LoVo (cell line): ENCODE measurements around the gene KITLG.
"Not testable (repeated sequence)": the region's sequence is repeated elsewhere in the genome, so short reads cannot be mapped to it uniquely, and the experiment has no call there.

Source experiments
- DNase-seq: peaks from one replicate; pipeline ENCODE4 v3.0.0-alpha.2; 2016; ENCODE audit warnings: low spot score

KITLG gene

DNA sequence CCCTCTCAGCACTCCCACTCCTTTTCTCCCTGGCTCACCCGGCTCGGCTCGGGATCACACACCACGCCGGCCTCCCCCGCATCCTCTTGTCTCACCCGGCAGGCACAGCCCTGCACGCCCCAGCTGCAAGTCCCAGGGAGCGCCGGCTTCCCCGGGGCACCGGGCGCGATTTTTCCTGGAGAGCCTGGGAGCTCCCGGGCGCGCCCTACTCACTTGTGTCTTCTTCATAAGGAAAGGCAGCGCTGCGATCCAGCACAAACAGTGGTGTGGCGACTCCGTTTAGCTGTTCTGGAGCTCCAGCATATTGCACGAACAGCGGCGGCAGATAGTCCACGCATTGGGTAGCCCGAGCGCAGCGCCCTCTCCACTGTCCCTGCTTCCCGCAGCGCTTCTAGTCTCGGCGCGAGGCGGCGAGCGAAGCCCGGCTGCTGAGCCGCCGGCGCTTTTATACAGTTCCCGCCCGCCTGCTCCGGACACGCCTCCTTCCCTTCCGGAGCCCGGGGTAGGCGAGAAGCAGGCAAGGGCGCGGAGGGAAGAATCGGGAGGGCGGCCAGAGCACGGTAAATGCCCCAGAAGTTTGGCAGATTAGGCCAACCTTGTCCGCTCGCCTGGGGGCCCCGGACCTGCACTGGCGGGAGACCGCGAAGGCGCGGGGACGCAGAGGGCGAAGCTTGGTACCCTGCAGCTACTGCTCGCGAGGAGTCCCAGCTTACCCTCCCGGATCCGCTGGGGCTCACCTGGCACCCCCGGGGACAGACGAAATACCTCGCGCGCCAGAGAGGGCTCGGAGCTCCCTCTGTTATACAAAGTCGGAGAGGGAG is at the start of gene KITLG:
KITLG (minus strand) TSS at position 421 of the 821 bp plus-strand sequence; CDS start at position 228, 193 bp downstream.
- peak; percentile 97 for DNase-seq

DNA sequence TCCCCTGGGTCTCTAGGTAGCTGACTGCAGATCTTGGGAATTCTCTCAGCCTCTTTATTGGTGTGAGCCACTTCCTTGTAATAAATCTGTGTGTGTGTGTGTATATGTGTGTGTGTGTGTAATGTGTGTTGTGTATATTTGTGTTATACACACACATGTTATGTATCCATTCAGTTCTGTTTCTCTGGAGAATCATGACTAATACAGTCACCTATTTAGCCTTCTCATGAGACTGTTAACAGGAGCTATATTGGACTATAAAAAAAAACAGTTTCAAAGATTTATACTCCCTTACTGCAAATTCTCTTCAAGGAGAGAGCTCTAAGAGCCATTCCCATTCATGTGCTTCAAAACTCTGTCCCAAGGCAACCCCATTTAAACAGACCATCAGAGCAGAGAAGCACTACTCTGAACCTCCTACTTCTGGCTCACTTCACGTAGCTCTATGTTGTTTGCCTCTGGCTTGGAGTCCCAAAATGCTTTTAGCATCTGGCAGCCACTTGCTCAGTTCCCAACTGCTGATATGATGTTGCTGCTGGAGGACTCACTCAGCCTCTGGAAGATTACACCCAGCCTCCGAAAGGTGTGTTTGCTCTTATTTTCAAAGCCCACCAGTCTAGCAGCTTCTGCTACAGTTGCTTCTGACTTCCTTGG is 48.7 kb upstream of the KITLG start:
- DNase-seq: no peak

- not testable (repeated sequence) for DNase-seq
These were observed 47.8 kb upstream of the KITLG start for GRCh38 chr12:88628035-88628434.

DNA sequence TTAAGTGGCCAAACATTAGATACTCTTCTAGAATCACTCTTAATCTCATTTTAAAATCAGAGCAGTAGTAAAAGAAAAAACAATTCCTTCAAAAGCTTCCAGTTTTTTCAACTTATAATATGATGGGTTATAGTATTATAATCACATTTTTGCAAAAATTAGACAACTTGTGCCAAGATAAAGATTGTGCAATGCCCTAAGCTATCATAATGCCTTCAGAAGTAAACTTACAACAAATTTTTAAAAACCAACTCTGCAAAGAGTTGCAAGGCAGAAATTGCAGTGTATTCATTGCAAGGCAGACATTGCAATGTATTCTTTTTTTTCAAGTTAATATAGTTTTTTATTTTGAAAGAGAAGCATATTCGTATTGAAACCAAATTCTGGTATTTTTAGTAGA is 47.2 kb upstream of the KITLG start:
- no peak for DNase-seq

GRCh38 chr12:88625356-88625755 is 45.1 kb upstream of the KITLG start:
- no peak for DNase-seq

DNA sequence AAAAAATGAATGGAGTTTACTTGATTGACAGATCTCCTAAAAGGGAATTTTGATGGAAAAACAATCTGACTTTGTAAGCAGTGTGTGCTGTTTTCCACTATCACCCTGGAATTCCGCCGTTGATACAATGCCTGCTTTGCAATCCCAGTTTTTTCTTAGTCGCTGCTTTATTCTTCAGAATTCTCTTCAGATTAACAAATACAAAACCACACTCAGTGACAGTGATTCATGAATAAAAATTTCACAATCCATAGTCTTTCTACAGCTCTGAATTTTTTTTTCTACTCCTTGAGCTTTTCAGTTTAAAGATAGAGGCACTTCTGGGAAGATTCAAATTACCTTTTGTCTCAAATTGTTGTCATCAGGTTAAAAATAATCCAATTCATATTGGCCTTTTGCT is 44.6 kb upstream of the KITLG start:
- DNase-seq: no peak

DNA sequence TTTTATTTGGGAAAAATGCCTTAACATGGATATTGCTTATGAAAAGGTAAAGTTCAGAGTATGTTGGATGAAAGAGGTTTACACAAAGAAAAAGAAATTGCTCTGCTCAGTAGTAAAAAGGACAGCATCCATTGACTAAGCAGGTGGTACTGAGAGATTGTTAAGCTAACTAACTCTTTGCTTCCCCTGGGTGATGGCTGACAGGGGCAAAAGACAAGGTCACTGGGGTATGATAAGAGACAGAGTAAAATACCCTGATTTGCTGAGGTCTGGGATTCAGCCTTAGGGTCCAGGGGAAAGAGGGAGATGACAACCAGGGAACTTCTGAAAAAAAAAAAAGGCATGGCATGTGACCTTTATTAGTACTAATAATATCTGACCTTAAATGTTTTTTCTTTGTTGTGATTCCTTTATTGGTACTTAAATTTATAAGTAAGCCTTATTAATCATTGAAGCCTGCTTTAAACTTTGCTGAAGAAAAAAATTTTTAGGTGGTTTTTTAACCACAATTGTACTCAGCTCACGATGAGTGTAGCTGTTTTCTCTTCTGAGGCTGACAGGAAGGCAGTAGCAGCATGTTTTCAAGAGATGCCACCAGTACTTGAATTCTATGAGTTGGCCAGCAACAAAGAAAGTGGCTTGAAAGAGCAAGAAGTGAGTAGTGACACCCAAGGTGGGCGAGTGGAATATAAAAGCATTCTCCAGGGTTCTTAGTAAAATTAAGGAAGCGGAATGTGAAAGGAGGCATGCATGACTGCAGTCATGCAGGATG is 43.7 kb upstream of the KITLG start:
- no peak for DNase-seq

DNA sequence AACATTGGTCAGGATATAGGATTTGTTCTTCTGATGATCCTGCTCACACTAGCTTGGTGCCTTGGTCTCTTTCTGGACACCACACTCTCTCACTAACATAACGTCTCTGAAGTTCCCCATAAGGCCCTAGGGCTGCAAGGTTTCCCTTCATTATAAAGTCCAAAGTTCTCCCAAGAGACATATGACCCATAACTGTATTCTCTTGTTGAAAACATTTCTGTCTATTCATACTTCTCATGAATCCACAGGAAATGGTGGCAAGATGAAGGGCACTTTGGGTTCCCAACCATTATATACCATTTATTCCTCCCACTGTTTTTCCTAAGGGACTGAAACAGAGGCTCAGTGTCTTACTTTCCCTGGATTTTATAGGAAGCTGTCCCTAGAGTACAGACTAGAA is 37.1 kb upstream of the KITLG start:
- no peak for DNase-seq

DNA sequence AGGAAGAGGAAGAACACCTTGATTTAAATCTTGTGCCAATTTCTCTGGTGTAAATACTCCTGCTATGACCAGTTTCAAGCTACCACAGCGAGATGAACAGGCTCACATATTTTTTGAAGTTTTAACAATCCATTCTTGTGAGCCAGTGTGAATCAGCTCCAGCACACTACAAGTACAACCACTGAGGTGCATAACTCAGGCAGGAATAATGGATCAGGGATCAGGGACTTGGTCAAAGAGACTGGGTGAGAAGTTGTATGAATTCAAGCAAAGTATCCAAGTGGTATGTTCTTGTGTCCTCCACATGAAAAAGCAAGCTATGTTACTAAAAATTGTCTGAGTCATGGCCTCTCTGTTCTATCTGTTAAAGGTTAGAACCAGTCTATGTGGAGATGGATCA is 35.2 kb upstream of the KITLG start:
- no peak for DNase-seq

GRCh38 chr12:88604646-88605045 is 24.4 kb upstream of the KITLG start:
- DNase-seq: no peak

DNA sequence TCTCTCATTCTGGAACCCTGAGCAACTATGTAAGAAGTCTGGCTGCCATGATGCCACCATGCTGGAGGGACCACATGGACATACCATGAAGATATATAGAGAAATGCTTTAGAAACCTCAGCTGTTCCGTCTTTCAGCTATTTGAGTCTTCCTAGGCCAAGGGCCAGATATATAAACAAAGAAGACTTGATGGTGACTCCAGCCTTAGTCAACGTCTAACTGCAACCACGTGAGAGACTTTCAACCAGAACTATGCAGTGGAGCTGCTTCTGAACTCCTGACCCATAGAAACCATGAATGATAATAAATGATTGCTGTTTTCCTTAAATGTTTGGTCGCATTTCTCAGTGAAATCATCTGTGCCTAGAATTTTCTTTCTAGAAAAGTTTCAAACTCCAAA is 20.0 kb upstream of the KITLG start:
- DNase-seq: no peak

GRCh38 chr12:88597365-88597764 is 17.1 kb upstream of the KITLG start:
- DNase-seq: no peak

GRCh38 chr12:88595697-88596096 is 15.4 kb upstream of the KITLG start:
- DNase-seq: no peak

DNA sequence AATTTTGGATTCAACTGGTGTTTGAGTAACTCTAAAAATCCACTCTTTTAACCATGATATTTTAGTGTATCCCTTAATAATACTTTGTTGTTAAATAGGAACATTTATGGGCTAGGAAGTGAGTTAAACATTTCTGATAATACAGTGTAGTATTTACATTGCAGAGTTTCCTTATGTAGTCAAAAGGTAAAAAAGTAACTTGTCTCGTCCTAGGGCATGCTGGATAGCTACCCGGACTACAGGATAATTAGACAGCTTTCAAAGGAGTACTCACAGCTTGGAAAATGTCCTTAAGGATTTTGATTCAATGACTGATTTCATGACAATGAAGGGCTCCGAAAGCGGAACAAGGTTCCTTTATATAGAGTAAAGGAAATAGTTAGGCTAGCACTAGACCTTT is 14.5 kb upstream of the KITLG start:
- DNase-seq: no peak

DNA sequence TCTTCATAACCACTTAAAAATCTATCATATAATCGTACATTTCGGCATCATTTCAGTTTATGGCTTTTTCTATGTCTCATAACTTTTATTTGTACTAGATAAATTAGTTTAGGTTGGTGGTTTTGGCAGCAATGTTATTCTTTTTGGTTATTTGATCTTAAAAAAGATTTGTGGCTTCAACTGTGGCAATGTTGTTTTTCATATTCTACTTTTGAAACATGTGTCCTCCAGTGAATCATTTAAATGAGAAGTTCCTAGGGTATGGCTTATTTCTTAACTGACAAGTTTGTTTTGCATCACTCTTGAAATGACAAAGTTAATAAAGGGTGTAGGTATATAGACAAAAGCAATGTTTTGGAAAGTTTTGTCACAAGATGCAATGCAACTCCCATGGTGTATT is 11.1 kb upstream of the KITLG start:
- DNase-seq: no peak

- DNase-seq: no peak
These were observed 10.6 kb upstream of the KITLG start for GRCh38 chr12:88590851-88591250.

DNA sequence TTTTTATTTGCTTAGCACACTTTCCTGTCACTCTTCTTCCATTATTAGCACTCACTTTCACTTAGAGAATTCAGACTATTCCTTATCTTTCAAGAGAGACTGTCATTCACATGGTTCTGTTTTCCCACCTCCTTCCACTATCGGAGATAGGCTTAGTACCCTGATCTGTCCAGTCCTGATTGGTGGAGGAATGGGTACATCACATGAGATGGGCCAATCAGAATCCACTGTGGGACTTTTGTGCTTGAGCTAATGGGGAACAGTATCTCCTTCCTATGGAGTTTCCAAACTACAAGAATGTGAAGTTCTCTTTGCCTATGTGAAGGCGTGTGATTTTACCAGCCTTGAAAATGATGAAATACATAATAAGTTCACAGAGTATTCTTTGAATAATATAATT is 4.8 kb upstream of the KITLG start:
- DNase-seq: no peak

GRCh38 chr12:88579601-88580050 is 645 bp downstream of the KITLG start:
- no peak for DNase-seq

DNA sequence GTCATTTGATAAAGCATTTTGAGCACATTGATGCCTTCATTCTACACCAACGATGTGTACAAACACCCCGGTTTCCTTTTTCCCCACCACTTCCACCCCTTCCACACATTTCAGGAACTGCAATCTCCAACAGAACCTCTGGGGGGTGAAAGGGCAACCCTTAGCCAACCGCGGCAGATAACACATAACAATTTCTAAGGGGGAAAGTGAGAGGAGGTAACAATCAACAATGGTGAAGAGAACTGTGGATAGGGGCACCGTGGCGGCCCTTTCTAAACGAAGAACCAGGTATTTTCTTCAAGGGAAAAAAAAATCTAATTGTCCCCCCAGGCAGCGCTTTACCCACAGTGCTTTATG is 1.1 kb downstream of the KITLG start:
- DNase-seq: peak; percentile 76

GRCh38 chr12:88578276-88579160 is 1.8 kb downstream of the KITLG start:
- DNase-seq: no peak

DNA sequence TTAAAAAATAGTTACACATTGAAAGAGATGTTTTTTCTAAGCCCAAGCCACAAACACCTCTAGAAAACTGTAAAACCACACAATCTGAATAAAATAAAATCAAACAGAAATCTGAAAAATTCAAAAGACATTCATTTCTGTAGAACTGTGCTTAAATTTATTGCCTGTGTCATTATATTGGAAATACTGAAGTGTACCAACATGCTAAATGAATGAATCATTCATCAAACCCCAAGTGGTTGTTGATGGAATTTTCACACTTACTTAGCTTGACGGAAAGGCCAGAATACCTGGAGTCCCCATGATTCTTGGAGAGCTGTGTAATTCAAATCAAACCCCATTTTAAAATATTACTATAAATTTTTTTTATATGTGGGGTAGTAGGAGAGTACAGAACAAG is 2.7 kb downstream of the KITLG start:
- peak; percentile 74 for DNase-seq

DNA sequence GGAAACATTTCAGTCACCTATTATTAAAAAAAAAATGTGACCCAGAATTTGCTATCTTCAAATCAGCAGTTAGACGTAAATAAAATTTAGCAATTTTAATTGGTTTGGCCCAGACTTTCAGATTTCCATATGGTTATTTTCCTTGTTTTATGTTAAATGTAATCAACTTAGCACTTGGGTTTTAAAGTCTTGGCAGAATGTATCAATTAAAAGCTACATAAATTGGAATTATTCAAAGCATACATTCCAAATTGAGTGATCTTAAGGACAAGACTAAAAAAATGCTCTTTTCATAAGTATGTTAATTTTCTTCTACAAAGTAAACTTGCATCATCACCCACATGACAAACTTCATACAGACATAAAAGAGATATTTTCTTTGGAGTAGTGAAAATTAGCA is 3.4 kb downstream of the KITLG start:
- no peak for DNase-seq
